Muscle of leg (tissue), 11 donors: ENCODE measurements around the gene C5. TPM values are rescaled to one million over a fixed set of nuclear protein-coding genes. Genes with fewer than 3 reads are reported as not detected.

ENCODE experiments used
- DNase-seq: peaks from one replicate; pipeline ENCODE4 v3.0.0; 2013
- H3K27ac ChIP-seq: one replicate; pipeline ENCODE4 v1.5.1; 2013; ENCODE audit warnings: mild to moderate bottlenecking, low read length, control low read depth
- H3K27me3 ChIP-seq: one replicate; pipeline ENCODE4 v1.6.1; 2013; ENCODE audit warnings: low read length; ENCODE audit not compliant: control insufficient read depth, insufficient read depth
- H3K36me3 ChIP-seq: one replicate; pipeline ENCODE4 v1.6.1; 2013; ENCODE audit warnings: low read length; ENCODE audit not compliant: control insufficient read depth, insufficient read depth
- H3K4me1 ChIP-seq: one replicate; pipeline ENCODE4 v1.6.1; 2013; ENCODE audit warnings: low read length; ENCODE audit not compliant: control insufficient read depth, insufficient read depth
- H3K4me3 ChIP-seq: one replicate; pipeline ENCODE4 v1.5.1; 2013; ENCODE audit warnings: low read length, control low read depth
- H3K9me3 ChIP-seq: replicated peaks from 2 replicates; pipeline ENCODE4 v1.6.1; 2013; ENCODE audit warnings: low read depth, low read length; ENCODE audit not compliant: control insufficient read depth
- WGBS: methylation state at CpG from one replicate; pipeline ENCODE4 v1.1.5; 2013; ENCODE audit warnings: missing lambda C conversion rate; ENCODE audit not compliant: insufficient coverage; 5-methylcytosine and 5-hydroxymethylcytosine counted together
- polyA plus RNA-seq, 8 donors: library from polyadenylated mRNA; unstranded; fragments of 120-200 nt; gene quantifications; one replicate each; pipeline versions ENCODE4 v1.2.1 to v1.2.3, GENCODE V29; 2013; ENCODE audit warnings: inconsistent platforms in 1 of 8, low replicate concordance in 1 of 8; ENCODE audit not compliant: insufficient read length in 8 of 8, insufficient read depth in 1 of 8
- total RNA-seq: library from RNA; stranded (reverse); fragments of 120-200 nt; gene quantifications from one replicate; pipeline ENCODE4 v1.2.4, GENCODE V29; 2013

The C5 gene
- total and polyA plus RNA-seq, 9 donors, result 6.0 to 9.4 (median 7.6) TPM

DNA sequence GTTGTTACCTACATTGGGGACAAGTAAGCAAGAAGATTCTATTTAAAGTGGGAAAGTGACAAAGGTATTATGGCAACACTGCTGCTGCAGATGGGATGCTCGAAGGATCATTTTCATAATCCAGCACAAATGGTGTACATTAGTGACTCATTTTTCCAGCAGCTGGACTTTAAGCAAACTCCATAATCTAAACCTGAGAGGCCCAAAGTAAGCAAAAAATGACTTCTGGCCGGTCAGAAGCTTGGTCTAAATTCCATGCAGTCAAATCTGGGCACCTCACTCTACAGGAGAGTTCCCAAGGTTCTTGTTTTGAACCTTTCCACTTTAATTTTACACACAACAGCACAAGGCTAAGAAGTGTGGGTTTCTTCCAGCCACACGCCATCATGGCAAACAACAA, 79.8 kb downstream of the C5 start:
- peaks cover 11% of the 10 kb centered on the region for H3K4me1 ChIP-seq
- H3K9me3 ChIP-seq, result no peaks in the 10 kb centered on the region
- WGBS, result 22% methylated on average over 1 of the region's 3 CpGs
- H3K27me3 ChIP-seq, result no peaks in the 10 kb centered on the region
- DNase-seq, result peak; percentile 85
- H3K36me3 ChIP-seq, result no peaks in the 10 kb centered on the region
- peak overlapping the region; percentile 26 for H3K27ac ChIP-seq
- no peak overlapping the region for H3K4me3 ChIP-seq

DNA sequence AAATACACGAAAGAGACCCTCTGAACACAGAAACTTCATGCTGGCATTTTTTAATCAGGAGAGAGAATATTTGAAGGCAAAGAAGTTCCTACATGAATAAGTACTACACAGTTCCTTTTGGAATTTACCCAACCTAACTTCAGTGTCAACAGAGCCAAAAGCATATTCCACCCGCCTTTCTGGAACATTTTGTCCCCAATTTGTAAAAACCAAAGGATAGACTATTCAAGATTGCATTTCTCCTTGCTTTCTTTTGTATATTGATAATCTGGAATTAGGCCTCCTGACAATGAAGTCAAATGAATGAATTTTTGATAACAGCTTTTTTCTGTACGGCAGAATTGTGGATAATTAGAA, 84.1 kb downstream of the C5 start:
- DNase-seq, result peak; percentile 85
- no CpG with 5 or more reads among the region's 3 CpGs for WGBS

DNA sequence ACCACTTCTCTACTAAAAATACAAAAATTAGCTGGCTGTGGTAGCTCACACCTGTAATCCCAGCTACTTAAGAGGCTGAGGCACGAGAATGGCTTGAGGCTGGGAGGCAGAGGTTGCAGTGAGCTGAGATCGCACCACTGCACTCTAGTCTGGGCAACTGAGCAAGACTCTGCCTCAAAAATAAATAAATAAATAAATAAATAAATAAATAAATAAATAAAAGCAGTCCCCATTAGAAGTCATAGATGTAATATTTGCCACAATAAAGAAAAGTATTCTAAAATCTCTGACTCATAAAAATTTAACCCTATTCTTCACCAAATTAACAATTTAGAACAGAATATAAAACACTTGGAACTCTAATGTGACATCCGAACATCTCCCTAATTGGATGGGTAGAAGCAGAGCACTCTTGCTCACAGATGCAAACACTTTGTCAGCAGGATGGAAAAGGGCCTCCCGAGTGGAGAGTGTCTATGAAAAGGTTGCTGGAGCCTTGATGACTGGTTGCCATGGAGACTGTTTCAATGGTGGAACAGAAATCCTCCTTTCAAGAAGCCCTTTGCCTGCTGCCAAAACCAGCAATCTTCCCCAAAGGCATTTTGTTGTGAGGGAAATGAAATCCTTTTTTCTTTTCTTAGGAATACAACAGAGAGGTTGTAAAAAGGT, 84.6 kb downstream of the C5 start:
- peak overlapping the region; percentile 30 for H3K27ac ChIP-seq
- no peaks in the 10 kb centered on the region for H3K27me3 ChIP-seq
- H3K36me3 ChIP-seq, result no peaks in the 10 kb centered on the region
- WGBS, result no CpG with 5 or more reads among the region's 4 CpGs
- peaks cover 6% of the 10 kb centered on the region for H3K4me1 ChIP-seq
- no peak overlapping the region for H3K4me3 ChIP-seq
- peak; percentile 96 for DNase-seq
- H3K9me3 ChIP-seq, result no peaks in the 10 kb centered on the region

More for the DNA sequence above, 84.1 kb downstream of the C5 start:
- H3K27me3 ChIP-seq, result no peaks in the 10 kb centered on the region
- no peaks in the 10 kb centered on the region for H3K9me3 ChIP-seq
- H3K4me1 ChIP-seq, result peaks cover 6% of the 10 kb centered on the region
- H3K27ac ChIP-seq, result peak overlapping the region; percentile 8
- no peak overlapping the region for H3K4me3 ChIP-seq
- no peaks in the 10 kb centered on the region for H3K36me3 ChIP-seq

DNA sequence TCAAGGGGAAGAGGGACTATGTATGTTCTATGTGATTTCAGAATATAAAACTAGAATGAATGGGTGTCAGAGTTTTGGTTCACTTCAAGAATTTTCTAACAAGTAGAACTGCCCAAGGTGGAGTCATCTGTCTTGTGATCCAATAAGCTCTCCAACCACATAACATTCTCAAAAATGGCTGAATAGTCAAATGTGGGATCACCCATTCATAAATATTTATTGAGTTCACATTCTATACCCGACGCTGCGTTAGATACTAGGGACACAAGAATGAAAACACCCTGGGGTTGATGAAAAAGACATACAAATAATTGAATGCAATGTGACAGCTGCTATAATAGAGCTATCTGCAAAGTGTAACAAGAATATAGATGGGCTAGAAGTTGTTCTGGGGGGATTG, 88.1 kb downstream of the C5 start:
- Histone ChIP-seq H3K27ac (no peak overlapping the region), H3K4me3 (no peak overlapping the region), H3K27me3 (no peaks in the 10 kb centered on the region), H3K9me3 (no peaks in the 10 kb centered on the region), H3K36me3 (no peaks in the 10 kb centered on the region), H3K4me1 (peaks cover 3% of the 10 kb centered on the region)
- WGBS, result no CpG with 5 or more reads among the region's 3 CpGs
- DNase-seq, result no peak

DNA sequence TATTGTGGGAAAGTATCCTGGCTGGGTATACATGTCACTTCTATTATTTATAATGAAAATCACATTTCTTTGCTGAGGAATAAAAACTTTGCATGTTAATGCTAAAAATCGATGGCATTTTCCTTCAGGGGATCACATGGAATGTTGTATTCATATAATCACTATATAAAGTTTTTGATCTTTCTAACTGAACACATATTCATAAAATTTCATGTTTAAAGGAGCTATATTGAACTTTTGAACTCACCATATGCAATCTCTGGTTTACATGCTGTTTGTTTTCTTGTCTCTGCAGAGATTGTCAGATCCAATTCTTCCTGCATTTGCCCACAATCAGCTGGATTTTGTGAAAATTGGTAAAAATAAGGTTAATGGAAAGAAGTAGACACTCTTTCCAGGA, 90.1 kb downstream of the C5 start:
- H3K36me3 ChIP-seq, result no peaks in the 10 kb centered on the region
- no peak overlapping the region for H3K27ac ChIP-seq
- H3K4me3 ChIP-seq, result no peak overlapping the region
- no peaks in the 10 kb centered on the region for H3K4me1 ChIP-seq
- no peaks in the 10 kb centered on the region for H3K9me3 ChIP-seq
- DNase-seq, result no peak
- WGBS, result no CpG with 5 or more reads among the region's 1 CpG
- H3K27me3 ChIP-seq, result no peaks in the 10 kb centered on the region

DNA sequence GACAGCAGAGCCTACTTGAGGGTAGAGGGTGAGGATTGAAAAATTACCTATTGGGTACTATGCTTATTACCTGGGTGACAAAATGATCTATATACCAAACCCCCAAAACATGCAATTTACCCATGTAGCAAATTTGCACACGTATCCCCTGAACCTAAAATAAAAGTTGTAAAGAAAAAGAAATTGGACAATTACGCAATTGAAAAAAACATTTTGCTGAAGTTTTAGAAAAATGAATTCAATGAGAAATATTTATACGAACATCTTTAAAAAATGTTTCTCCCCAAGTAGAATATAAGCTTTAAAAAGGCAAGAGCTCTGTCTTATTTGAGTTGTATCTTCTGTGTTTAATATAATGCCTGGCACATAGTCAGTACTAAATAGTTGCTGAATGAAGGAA, 93.2 kb downstream of the C5 start:
- WGBS, result no CpG with 5 or more reads among the region's 3 CpGs
- no peaks in the 10 kb centered on the region for H3K27me3 ChIP-seq
- no peaks in the 10 kb centered on the region for H3K4me1 ChIP-seq
- no peak overlapping the region for H3K27ac ChIP-seq
- no peak for DNase-seq
- H3K36me3 ChIP-seq, result peaks cover 9% of the 10 kb centered on the region
- H3K4me3 ChIP-seq, result no peak overlapping the region
- no peaks in the 10 kb centered on the region for H3K9me3 ChIP-seq

DNA sequence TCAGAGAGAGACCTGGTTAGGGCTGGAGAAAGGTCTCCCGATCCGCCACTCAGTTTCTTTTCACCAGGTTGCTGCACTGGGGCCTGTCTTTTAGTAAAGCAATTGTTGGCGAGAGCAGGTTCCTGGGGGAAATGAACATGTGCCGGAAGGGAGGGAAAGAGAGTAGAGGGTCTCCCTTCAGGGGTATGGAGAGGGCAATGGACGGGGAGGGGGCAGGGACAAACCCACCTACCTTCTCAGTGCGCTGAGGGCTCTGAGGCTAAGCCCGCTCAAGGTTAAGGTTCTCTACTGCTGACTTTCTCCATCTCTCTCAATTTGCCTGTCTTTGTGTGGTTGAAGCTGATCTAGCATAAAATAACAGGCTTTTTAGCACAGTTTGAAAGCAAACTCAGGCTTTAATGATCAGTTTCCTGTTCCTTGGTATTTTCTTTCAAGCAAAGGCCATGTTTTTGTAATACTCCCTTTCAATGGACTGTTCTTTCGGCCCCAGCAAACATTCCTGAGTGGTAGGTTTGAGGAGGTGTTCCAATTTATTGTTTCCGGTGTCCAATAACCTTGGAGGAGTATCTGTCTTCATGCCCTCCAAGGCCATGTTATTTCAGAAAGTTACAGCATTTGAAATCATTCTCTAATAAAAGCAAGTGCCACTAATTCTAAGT, 98.0 kb downstream of the C5 start:
- 70% methylated on average over 3 of the region's 9 CpGs for WGBS
- H3K27me3 ChIP-seq, result no peaks in the 10 kb centered on the region

DNA sequence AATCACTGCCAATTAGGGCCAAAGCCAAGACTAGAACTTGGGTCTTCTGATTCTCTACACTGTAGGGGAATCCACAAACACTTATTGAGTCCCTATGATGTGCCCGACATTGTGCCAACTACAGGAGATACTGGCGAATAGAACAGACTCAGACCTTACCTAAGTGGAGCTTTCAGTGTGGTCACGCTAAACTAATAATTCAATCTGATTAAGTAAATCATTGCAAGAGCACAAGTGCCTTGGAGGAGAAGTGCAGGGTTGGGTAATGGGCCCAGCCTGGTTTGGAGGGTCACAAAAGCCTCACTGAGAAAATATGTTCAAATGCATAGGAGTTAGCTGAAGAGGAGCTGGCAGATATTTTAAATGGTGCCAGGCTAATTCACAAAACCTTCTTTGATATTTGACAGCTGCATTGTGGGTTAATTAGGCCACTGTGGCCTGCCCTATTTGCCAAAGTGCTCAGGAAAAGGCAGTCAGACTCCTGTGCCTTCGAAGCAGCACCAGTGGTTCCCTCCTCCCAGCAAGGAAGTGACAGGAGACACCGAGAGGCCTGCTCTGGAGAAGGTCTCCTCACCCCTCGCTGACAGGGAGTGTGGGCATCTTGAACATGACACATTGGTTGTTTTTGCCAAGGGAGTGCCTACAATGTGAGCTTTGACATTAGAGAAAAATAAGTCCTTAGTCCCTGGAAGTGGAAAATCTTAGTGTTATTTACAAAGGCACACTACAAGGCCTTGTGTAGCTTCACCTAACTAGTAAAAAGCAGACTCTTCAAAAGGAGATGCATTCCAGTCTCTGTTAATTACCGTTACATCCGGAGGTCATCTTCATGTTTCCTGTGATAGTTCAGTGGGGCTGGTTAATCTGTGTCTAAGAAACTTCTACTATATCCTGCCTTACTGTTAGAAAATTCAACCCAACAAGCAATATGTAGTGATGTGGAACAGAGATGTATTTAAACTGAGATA, 99.4 kb downstream of the C5 start:
- Histone ChIP-seq H3K27me3 (no peaks in the 10 kb centered on the region), H3K27ac (peak overlapping the region; percentile 20), H3K36me3 (peaks cover 11% of the 10 kb centered on the region), H3K9me3 (no peaks in the 10 kb centered on the region), H3K4me3 (no peak overlapping the region), H3K4me1 (no peaks in the 10 kb centered on the region)
- no CpG with 5 or more reads among the region's 8 CpGs for WGBS
- no peak for DNase-seq

More for the DNA sequence above, 98.0 kb downstream of the C5 start:
- DNase-seq, result no peak
- H3K4me3 ChIP-seq, result no peak overlapping the region
- no peaks in the 10 kb centered on the region for H3K9me3 ChIP-seq
- H3K27ac ChIP-seq, result no peak overlapping the region
- no peaks in the 10 kb centered on the region for H3K4me1 ChIP-seq
- peaks cover 11% of the 10 kb centered on the region for H3K36me3 ChIP-seq

DNA sequence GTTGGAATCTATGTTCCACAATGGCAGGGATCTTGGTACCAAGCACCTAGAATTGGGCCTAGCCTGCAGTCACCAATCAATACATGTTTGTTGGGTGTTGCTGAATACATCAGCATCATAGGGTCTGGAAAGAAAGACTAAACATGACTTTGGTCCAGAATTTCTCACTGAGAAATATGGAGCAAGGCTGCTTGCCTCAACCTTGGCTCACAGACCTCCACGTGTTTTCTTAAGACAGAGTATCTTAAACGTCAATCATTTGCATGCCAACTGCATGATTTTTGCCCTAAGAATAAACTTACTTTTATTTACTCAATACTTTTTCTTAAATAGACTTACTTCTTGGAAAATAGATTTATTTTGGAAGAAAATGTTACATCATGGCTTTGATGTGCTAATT, 100.8 kb downstream of the C5 start:
- Histone ChIP-seq H3K27ac (no peak overlapping the region), H3K4me3 (no peak overlapping the region), H3K9me3 (no peaks in the 10 kb centered on the region), H3K36me3 (peaks cover 11% of the 10 kb centered on the region), H3K27me3 (no peaks in the 10 kb centered on the region), H3K4me1 (no peaks in the 10 kb centered on the region)
- no peak for DNase-seq
- no CpG with 5 or more reads among the region's 2 CpGs for WGBS

DNA sequence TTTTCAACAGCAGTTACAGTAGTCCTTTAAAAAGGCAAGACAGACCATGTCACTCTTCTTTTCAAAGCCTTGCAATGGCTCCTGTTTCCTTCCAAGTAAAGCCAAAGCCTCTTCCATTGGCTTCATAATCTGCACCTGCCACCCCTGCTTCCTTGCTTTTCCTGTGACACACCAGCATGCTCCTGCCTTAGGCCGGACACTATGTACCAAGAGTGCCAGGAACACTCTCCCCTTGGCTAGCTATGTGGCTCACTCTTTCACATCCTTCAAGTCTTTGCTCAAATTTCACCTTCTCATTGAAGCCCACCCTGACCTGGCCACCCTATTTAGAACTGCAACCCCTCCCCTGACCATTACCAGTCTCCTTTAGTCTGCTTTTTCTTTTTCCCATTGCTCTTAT, 101.3 kb downstream of the C5 start:
- no peak for DNase-seq
- H3K27me3 ChIP-seq, result no peaks in the 10 kb centered on the region
- H3K9me3 ChIP-seq, result no peaks in the 10 kb centered on the region
- no peaks in the 10 kb centered on the region for H3K4me1 ChIP-seq
- H3K27ac ChIP-seq, result no peak overlapping the region
- H3K36me3 ChIP-seq, result peaks cover 10% of the 10 kb centered on the region
- H3K4me3 ChIP-seq, result no peak overlapping the region
- WGBS, result 100% methylated on average over 1 of the region's 1 CpG
